Activated T-cell treated with anti-CD3 and anti-CD28 coated beads, Interleukin-2, amount 50 U/mL, for 4 hours (primary cell): ENCODE measurements around the gene HOXC9. TPM values are rescaled to one million over a fixed set of nuclear protein-coding genes. Genes with fewer than 3 reads are reported as not detected.
A peak's percentile ranks its signal among the peaks of the same experiment; 100 is the strongest.

Experiments used
- ATAC-seq, 2 donors: fragments of 200-7000 bp; cut with Tn5 transposase; one replicate each; pipeline ENCODE4 v1.10.0; 2021
- DNase-seq: peaks from one replicate; pipeline ENCODE4 v3.0.0-alpha.2; 2020
- H3K27me3 Mint-ChIP-seq: one replicate; pipeline ENCODE4 v1.8.0; 2021; ENCODE audit warnings: low read depth, mixed read lengths
- H3K36me3 Mint-ChIP-seq: one replicate; pipeline ENCODE4 v1.8.0; 2022; ENCODE audit warnings: mixed read lengths; ENCODE audit not compliant: insufficient read depth
- H3K4me1 Mint-ChIP-seq: one replicate; pipeline ENCODE4 v1.8.0; 2021; ENCODE audit warnings: low read depth, mixed read lengths
- H3K4me3 Mint-ChIP-seq: one replicate; pipeline ENCODE4 v1.8.0; 2021; ENCODE audit warnings: mild to moderate bottlenecking, moderate library complexity, mixed read lengths
- H3K9me3 Mint-ChIP-seq: one replicate; pipeline ENCODE4 v1.8.0; 2021; ENCODE audit warnings: mixed read lengths
- total RNA-seq, 3 donors: library from RNA; stranded (reverse); gene quantifications; one replicate each; pipeline ENCODE4 v1.2.1, GENCODE V29; 2021

The HOXC9 gene
- total RNA-seq, 3 donors from 2014 or later, result not detected

DNA sequence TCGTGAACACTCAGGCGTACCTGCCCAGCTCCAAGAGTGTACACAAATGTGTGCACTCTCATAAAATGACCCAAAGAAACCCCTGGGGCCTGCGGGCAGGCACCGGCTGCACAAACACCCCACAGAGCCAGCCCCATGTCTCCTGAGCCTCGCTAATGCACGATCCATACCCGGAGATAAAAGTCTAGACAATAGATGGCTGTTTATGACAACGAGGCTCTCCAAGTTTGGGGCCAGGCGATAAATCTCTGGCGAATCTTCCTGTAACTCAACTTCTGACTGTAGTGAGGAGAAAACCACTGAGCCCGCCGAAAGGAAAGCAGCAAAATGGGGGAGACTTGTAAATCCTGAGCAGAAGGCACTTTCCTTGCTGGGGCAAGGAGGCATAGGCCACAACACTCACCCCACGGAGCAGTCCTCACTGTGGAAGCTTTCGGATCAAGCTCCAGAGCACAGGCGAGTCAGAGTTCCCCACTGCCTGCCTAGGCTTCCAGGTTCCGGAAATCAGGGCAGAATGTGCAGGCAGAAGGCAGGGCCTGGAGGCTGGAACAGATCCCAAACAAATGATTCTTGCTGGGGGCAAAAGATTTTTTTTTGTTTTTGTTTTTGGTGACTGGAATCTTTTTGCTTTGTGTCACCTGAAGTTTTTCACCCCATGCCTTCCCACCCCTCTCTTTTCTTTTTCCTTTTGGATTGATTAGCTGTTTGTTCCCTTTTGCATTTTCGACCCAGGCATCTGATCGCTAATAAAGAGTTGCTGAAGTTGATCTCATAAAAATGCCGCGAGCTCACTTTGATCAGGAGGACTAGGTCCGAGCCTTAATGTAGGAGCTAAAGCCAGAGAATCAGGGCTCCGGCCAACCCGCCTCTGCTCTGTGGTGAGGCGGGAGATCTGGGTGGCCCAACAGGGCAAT lies 31.5 kb upstream of the HOXC9 start:
- Mint-ChIP-seq H3K27me3 (peaks cover 99% of the 10 kb centered on the region), H3K9me3 (peaks cover 6% of the 10 kb centered on the region), H3K4me3 (no peak overlapping the region), H3K4me1 (peaks cover 37% of the 10 kb centered on the region), H3K36me3 (peaks cover 1% of the 10 kb centered on the region)
- DNase-seq, result no peak
- ATAC-seq, result no peak

DNA sequence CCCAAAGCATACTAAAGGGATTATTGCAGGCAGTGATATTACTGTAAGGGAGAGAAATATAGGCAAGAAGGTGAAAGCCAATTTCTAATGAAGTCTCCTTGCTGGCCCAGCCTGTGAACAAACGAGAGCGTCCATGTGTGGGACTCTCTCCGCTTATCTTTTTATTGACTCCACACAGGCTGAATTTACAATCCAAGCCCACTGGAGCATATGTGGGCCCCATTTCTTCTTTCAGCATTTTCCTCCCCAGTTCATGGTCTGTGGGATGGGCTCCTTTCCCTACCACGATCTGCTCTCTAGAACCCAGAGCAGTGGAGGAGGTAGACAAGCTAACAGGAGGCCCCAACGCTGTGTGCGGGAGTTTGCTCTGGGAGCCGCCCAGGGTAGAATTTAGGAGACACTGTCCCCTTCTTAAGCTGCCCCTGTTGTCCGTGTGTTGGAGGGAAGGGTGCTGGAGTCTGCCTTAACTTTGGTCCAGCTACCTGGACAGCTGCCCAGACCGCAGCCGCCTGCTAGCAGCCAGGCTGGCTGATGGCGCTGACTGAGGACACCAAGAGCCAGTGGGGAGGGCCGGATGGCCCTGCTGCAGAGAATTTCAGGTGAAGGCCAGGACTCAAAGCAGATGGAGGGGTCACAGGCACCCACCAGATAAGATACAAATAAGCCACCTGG lies 30.2 kb upstream of the HOXC9 start:
- Mint-ChIP-seq H3K36me3 (peaks cover 1% of the 10 kb centered on the region), H3K27me3 (peaks cover 96% of the 10 kb centered on the region), H3K9me3 (peaks cover 6% of the 10 kb centered on the region), H3K4me3 (no peak overlapping the region), H3K4me1 (peaks cover 29% of the 10 kb centered on the region)
- no peak for DNase-seq
- ATAC-seq, result no peak

DNA sequence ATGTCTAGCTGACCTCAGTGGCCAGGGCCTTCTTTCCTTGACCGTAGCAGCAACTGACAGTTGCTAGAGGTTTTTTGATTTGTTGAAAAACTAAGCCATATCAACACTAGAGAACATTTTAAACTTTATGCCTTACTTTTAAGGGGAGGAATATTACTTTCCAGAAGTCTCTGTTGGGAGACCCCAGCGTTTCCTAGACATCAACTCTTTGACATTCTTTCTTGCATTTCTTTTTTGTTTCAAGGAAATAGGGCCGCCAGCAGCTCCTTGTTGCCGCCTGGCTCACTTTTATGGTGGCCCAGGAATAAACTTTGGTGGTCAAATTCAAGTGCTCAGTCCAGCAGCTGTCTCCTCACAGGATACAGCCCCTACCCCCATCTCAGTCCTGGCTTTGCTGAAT lies 29.5 kb upstream of the HOXC9 start:
- no peak for ATAC-seq
- Mint-ChIP-seq H3K4me1 (peaks cover 27% of the 10 kb centered on the region), H3K27me3 (peaks cover 94% of the 10 kb centered on the region), H3K36me3 (peaks cover 1% of the 10 kb centered on the region), H3K4me3 (no peak overlapping the region), H3K9me3 (peaks cover 6% of the 10 kb centered on the region)
- DNase-seq, result no peak

- Mint-ChIP-seq H3K4me3 (no peak overlapping the region), H3K27me3 (peaks cover 92% of the 10 kb centered on the region), H3K9me3 (peaks cover 6% of the 10 kb centered on the region), H3K36me3 (peaks cover 1% of the 10 kb centered on the region), H3K4me1 (peaks cover 26% of the 10 kb centered on the region)
- ATAC-seq (no peak), DNase-seq (no peak)
Observed at GRCh38 chr12:53971129-53971528, 28.8 kb upstream of the HOXC9 start.

DNA sequence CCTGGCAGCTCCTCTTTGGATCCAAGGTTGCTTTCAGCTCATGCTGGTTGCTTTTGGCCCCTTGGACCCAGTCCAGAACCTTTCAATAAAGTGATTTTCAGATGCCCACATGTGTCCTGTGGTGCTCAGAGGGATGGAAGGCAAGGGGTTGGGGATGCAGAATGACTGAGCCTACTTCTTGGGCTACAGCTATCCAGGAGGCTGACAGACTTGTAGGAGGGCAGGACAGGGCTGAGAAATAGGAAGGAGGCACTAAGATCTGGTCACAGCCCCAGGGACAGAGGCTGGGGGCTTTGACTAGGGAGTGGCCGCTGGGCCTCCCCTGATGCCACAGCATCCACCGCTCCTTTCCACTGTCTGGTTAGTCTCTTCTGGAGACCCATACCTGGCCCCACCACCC lies 28.3 kb upstream of the HOXC9 start:
- no peak for DNase-seq
- Mint-ChIP-seq H3K27me3 (peaks cover 92% of the 10 kb centered on the region), H3K9me3 (peaks cover 6% of the 10 kb centered on the region), H3K4me3 (no peak overlapping the region), H3K36me3 (no peaks in the 10 kb centered on the region), H3K4me1 (peaks cover 20% of the 10 kb centered on the region)
- ATAC-seq, result no peak

DNA sequence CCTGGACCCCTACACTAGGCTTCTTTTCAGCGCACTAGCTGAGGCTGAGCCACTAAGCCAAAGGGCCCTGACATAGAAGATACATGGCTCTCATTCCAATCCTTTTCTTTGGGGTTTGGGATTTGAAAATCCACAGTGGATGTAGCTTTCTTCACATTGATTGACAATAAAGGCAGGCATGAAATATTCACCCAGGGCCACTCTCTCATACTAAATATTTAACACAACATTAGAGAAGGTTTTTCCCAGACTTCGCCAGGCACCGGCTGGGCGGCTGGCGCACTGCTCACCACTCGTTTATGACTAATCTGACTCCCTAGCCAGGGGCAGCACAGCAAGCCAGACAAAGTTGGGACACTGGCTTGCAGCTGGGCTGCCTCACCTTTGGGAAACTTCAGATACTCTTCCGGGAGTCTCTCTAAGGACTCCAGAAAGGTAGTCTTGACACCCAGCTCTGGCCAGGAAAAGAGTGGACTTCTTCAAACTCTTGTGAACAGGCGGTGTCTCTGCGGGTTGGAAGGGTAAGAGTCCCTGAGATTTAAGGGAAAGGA lies 27.7 kb upstream of the HOXC9 start:
- ATAC-seq (no peak), DNase-seq (no peak)
- H3K27me3 Mint-ChIP-seq, result peaks cover 92% of the 10 kb centered on the region
- H3K4me1 Mint-ChIP-seq, result peaks cover 17% of the 10 kb centered on the region
- peaks cover 6% of the 10 kb centered on the region for H3K9me3 Mint-ChIP-seq
- no peak overlapping the region for H3K4me3 Mint-ChIP-seq
- H3K36me3 Mint-ChIP-seq, result no peaks in the 10 kb centered on the region

DNA sequence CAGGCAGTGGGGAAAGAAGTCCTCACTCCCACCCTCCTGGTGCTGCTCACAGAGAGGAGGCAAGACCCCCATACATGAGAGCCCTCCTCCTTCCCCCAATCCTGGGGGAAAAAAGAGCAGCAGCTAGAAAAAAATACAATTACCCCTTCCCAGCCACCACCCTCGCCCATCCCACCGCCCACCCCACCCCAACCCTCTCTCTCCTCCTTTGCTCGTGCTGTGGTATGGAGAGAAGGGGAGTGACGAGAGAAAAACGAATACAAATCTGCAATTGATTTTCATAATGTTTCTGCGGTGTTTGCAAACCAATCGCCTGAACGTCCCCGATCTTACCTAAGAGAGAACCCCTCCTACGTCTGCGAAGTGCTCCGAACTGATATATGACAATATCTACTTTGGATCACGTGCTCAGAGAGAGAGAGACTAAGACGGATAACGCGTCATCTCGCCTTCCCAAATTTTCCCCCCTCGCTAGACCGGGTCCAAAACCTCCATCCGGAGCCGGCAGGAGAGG lies 27.2 kb upstream of the HOXC9 start, which contains the start of gene HOXC11:
Gene HOXC11, plus strand, starts transcription at position 405 of the 514 bp plus-strand sequence. CDS start 116 bp downstream, outside the sequence.
- Mint-ChIP-seq H3K27me3 (peaks cover 91% of the 10 kb centered on the region), H3K4me1 (peaks cover 16% of the 10 kb centered on the region), H3K36me3 (no peaks in the 10 kb centered on the region), H3K9me3 (peaks cover 6% of the 10 kb centered on the region), H3K4me3 (peak within 1 kb of the TSS; percentile 49)
- DNase-seq (no peak), ATAC-seq (no peak)

DNA sequence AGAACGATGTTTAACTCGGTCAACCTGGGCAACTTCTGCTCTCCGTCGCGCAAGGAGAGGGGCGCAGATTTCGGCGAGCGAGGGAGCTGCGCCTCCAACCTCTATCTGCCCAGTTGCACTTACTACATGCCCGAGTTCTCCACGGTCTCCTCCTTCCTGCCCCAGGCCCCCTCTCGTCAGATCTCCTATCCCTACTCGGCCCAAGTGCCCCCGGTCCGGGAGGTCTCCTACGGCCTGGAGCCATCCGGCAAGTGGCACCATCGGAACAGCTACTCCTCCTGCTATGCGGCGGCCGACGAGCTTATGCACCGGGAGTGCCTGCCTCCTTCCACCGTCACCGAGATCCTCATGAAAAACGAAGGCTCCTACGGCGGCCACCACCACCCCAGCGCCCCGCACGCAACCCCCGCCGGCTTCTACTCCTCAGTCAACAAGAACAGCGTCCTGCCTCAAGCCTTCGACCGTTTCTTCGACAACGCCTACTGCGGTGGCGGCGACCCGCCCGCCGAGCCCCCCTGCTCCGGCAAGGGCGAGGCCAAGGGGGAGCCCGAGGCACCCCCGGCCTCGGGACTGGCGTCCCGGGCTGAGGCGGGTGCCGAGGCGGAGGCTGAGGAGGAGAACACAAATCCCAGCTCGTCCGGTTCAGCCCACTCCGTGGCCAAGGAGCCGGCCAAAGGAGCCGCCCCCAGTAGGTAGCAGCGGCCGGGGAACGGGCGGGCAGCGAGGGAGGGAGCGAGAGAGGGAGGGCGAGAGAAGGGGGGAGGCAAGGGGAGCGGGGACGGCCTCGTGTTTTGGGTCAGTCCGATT lies 26.5 kb upstream of the HOXC9 start:
- peaks cover 19% of the 10 kb centered on the region for H3K4me1 Mint-ChIP-seq
- DNase-seq (no peak), ATAC-seq (no peak)
- H3K27me3 Mint-ChIP-seq, result peaks cover 90% of the 10 kb centered on the region
- peak overlapping the region; percentile 49 for H3K4me3 Mint-ChIP-seq
- peaks cover 6% of the 10 kb centered on the region for H3K9me3 Mint-ChIP-seq
- no peaks in the 10 kb centered on the region for H3K36me3 Mint-ChIP-seq

- peaks cover 6% of the 10 kb centered on the region for H3K9me3 Mint-ChIP-seq
- H3K36me3 Mint-ChIP-seq, result no peaks in the 10 kb centered on the region
- H3K4me3 Mint-ChIP-seq, result peak within 1 kb of the TSS; percentile 60
- peaks cover 19% of the 10 kb centered on the region for H3K4me1 Mint-ChIP-seq
- H3K27me3 Mint-ChIP-seq, result peaks cover 90% of the 10 kb centered on the region
- ATAC-seq, result peak in 1 of 2 donors; percentile 65
- DNase-seq, result no peak
Observed at GRCh38 chr12:53974084-53975063, 25.6 kb upstream of the HOXC9 start, which contains the start of gene HOTAIR. Gene HOTAIR, minus strand, starts transcription at chr12:53974954.

GRCh38 chr12:53975064-53975471 lies 24.9 kb upstream of the HOXC9 start:
- ATAC-seq (no peak), DNase-seq (no peak)
- Mint-ChIP-seq H3K4me3 (peak overlapping the region; percentile 43), H3K9me3 (peaks cover 6% of the 10 kb centered on the region), H3K27me3 (peaks cover 90% of the 10 kb centered on the region), H3K36me3 (no peaks in the 10 kb centered on the region), H3K4me1 (peaks cover 19% of the 10 kb centered on the region)

GRCh38 chr12:53975479-53976152 lies 24.3 kb upstream of the HOXC9 start:
- peaks cover 90% of the 10 kb centered on the region for H3K27me3 Mint-ChIP-seq
- no peaks in the 10 kb centered on the region for H3K36me3 Mint-ChIP-seq
- DNase-seq (no peak), ATAC-seq (no peak)
- peaks cover 6% of the 10 kb centered on the region for H3K9me3 Mint-ChIP-seq
- H3K4me1 Mint-ChIP-seq, result peaks cover 19% of the 10 kb centered on the region
- H3K4me3 Mint-ChIP-seq, result peak overlapping the region; percentile 53

- Mint-ChIP-seq H3K4me3 (no peak overlapping the region), H3K4me1 (peaks cover 19% of the 10 kb centered on the region), H3K27me3 (peaks cover 89% of the 10 kb centered on the region), H3K9me3 (peaks cover 6% of the 10 kb centered on the region), H3K36me3 (no peaks in the 10 kb centered on the region)
- ATAC-seq (no peak), DNase-seq (no peak)
Observed at GRCh38 chr12:53976172-53976822, 23.7 kb upstream of the HOXC9 start.
